Gastrocnemius medialis (tissue), 4 donors: ENCODE results near the gene TMOD3.

ENCODE experiments used
- CTCF ChIP-seq, 5 experiments: fragments of 450-650 bp in 3 of 5; fragments of 200-600 bp in 2 of 5; sonication (generic) in 2 of 5; IDR thresholded peaks in 4 of 5; conservative IDR thresholded peaks in 1 of 5; 1 replicate in 4 of 5; 2 replicates in 1 of 5; pipeline ENCODE4 v1.5.1; 2016 to 2019; ENCODE audit warnings: antibody characterized with exemption in 5 of 5, mild to moderate bottlenecking in 3 of 5, moderate library complexity in 3 of 5
- POLR2A ChIP-seq, 2 donors: fragments of 450-650 bp; IDR thresholded peaks; one replicate each; pipeline ENCODE4 v1.6.1; 2017; ENCODE audit warnings: antibody characterized with exemption in 2 of 2, mild to moderate bottlenecking in 2 of 2, moderate library complexity in 2 of 2

DNA sequence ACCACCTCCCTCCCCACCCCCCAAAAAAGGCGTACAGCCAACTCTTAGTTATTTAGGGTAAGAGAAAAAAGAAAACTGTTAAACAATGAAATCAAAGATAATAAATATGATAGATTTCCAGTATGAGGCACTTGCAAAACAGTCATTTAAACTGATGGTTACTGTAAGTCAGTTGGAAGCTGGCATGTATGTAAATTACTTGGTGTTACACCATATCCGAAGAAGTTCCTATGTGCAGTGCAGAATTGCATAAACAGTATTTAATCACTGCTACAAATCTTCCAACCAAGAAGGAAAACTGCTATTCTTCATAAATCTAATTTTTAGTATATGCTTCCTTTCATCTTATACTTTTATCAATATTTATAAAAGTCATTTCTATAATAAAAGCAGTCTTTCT, 80.1 kb downstream of the TMOD3 start:
- TF ChIP-seq CTCF (IDR thresholded peaks at IDR 0.05 in 4 of 5, conservative IDR thresholded peaks at IDR 0.05 in 1 of 5) (no peak), POLR2A (IDR thresholded peaks at IDR 0.05) (no peak)
